Liver (tissue), 3 donors: ENCODE data around the gene MGAT1.

Source experiments
- EGR1 ChIP-seq, 2 donors: IDR thresholded peaks; 2 replicates each; pipeline ENCODE4 v1.6.1; 2016 to 2018; ENCODE audit warnings: antibody characterized with exemption in 2 of 2, low read depth in 2 of 2
- RAD21 ChIP-seq, 2 donors: IDR thresholded peaks; 2 replicates each; pipeline ENCODE4 v1.6.1; 2016; ENCODE audit warnings: antibody characterized with exemption in 2 of 2, mild to moderate bottlenecking in 2 of 2
- REST ChIP-seq: IDR thresholded peaks from 2 replicates; pipeline ENCODE4 v1.6.1; 2016; ENCODE audit warnings: antibody characterized with exemption, mild to moderate bottlenecking
- SP1 ChIP-seq: IDR thresholded peaks from 2 replicates; pipeline ENCODE4 v1.6.1; 2018; ENCODE audit warnings: antibody characterized with exemption, mild to moderate bottlenecking
- TAF1 ChIP-seq: conservative IDR thresholded peaks from 2 replicates; pipeline ENCODE4 v1.6.1; 2016; ENCODE audit warnings: antibody characterized with exemption, mild to moderate bottlenecking
- YY1 ChIP-seq: IDR thresholded peaks from 2 replicates; pipeline ENCODE4 v1.6.1; 2016; ENCODE audit warnings: antibody characterized with exemption, mild to moderate bottlenecking
- TF ChIP-seq, protein P1 (sequence below): fragments of 150-350 bp; IDR thresholded peaks from 2 replicates; pipeline ENCODE4 v1.5.1; 2017; ENCODE audit warnings: improper control_type of control experiment, low read depth, low read length; ENCODE audit not compliant: missing input control
- TF ChIP-seq, protein P2 (sequence below): IDR thresholded peaks from 2 replicates; pipeline ENCODE4 v1.6.1; 2016; ENCODE audit warnings: antibody characterized with exemption
- TF ChIP-seq, protein P3 (sequence below): IDR thresholded peaks from 2 replicates; pipeline ENCODE4 v1.6.1; 2016; ENCODE audit warnings: antibody characterized with exemption
- donor health status: healthy.
- donor health status: healthy.

DNA sequence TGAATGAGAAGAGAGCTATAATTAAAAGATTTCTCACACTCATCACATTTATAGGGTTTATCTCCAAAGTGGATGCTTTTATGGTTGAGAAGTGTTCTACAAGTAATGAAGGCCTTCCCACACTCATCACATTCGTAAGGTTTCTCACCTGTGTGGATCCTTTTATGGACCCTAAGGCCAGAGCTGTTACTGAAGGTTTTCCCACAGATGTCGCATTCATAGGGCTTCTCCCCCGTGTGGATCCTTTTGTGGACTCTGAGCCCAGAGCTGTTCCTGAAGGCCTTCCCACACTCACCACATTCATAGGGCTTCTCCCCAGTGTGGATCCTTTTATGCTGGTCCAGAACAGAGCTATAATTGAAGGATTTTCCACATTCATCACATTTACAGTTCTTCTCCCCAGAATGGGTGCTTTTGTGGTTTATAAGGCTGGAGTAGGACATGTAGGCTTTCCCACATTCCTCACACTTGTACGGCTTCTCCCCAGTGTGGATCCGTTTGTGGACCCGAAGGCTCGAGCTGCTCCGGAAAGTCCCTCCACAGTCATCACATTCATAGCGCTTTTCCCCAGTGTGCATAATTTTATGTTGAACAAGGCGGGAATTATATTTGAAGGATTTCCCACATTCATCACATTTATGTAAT is 48.0 kb upstream of the MGAT1 start:
- no peak for TF ChIP-seq RAD21 (IDR thresholded peaks at IDR 0.05)
- TF ChIP-seq, protein P1, sequence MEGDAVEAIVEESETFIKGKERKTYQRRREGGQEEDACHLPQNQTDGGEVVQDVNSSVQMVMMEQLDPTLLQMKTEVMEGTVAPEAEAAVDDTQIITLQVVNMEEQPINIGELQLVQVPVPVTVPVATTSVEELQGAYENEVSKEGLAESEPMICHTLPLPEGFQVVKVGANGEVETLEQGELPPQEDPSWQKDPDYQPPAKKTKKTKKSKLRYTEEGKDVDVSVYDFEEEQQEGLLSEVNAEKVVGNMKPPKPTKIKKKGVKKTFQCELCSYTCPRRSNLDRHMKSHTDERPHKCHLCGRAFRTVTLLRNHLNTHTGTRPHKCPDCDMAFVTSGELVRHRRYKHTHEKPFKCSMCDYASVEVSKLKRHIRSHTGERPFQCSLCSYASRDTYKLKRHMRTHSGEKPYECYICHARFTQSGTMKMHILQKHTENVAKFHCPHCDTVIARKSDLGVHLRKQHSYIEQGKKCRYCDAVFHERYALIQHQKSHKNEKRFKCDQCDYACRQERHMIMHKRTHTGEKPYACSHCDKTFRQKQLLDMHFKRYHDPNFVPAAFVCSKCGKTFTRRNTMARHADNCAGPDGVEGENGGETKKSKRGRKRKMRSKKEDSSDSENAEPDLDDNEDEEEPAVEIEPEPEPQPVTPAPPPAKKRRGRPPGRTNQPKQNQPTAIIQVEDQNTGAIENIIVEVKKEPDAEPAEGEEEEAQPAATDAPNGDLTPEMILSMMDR: no peak
- TF ChIP-seq TAF1: no peak
- TF ChIP-seq, protein P2, sequence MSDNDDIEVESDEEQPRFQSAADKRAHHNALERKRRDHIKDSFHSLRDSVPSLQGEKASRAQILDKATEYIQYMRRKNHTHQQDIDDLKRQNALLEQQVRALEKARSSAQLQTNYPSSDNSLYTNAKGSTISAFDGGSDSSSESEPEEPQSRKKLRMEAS: no peak
- no peak for TF ChIP-seq EGR1 (IDR thresholded peaks at IDR 0.05; ENCODE audit: low read depth in 2 of 2)
- TF ChIP-seq, protein P3, sequence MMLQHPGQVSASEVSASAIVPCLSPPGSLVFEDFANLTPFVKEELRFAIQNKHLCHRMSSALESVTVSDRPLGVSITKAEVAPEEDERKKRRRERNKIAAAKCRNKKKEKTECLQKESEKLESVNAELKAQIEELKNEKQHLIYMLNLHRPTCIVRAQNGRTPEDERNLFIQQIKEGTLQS: no peak
- no peak for TF ChIP-seq YY1
- TF ChIP-seq SP1: no peak
- TF ChIP-seq REST: no peak
